Cardiac septum (tissue), 1 donor: ENCODE measurements around the gene HSPH1. TPM values are rescaled to one million over a fixed set of nuclear protein-coding genes. Genes with fewer than 3 reads are reported as not detected.

Experiments used
- DNase-seq: peaks from one replicate; pipeline ENCODE4 v3.0.0-alpha.2; 2020; ENCODE audit warnings: low spot score
- intact Hi-C: fragments of 100-400 bp; cut with DNase I; formaldehyde crosslinking; loops from one replicate; pipeline ENCODE4 v1.14.0; 2022
- total RNA-seq: library from RNA; stranded (reverse); fragmentation: NEBNext Ultra II Directional; extraction: Animal tissue kit (Norgen Biotek cat#: 25700); gene quantifications from one replicate; pipeline ENCODE4 v1.2.1, GENCODE V29; 2021
- donor health status: DM: no; HTN: no; CAD: no.

The HSPH1 gene
- total RNA-seq, 1 donor from 2014 or later, result 61.9 TPM

- DNase-seq, result no peak
- intact Hi-C loops, result no loop called here
These were observed 23.2 kb downstream of the HSPH1 start for GRCh38 chr13:31138515-31138914.

GRCh38 chr13:31136724-31137123, 25.0 kb downstream of the HSPH1 start:
- DNase-seq, result no peak

GRCh38 chr13:31134039-31134711, 27.5 kb downstream of the HSPH1 start:
- intact Hi-C loops, result no loop called here
- no peak for DNase-seq

More at GRCh38 chr13:31136724-31137123, 25.0 kb downstream of the HSPH1 start:
- intact Hi-C loops, result no loop called here

GRCh38 chr13:31133621-31134020, 28.1 kb downstream of the HSPH1 start:
- no peak for DNase-seq
- intact Hi-C loops, result no loop called here

GRCh38 chr13:31131470-31131961, 30.2 kb downstream of the HSPH1 start:
- no peak for DNase-seq
- intact Hi-C loops, result no loop called here

GRCh38 chr13:31129419-31129818, 32.3 kb downstream of the HSPH1 start:
- no peak for DNase-seq

GRCh38 chr13:31124204-31124603, 37.5 kb downstream of the HSPH1 start:
- no peak for DNase-seq
- intact Hi-C loops, result no loop called here

More at GRCh38 chr13:31129419-31129818, 32.3 kb downstream of the HSPH1 start:
- intact Hi-C loops, result no loop called here

- intact Hi-C loops, result no loop called here
These were observed 39.0 kb downstream of the HSPH1 start for GRCh38 chr13:31122544-31123260.

GRCh38 chr13:31122143-31122542, 39.6 kb downstream of the HSPH1 start:
- DNase-seq, result no peak
- intact Hi-C loops, result no loop called here

More at GRCh38 chr13:31122544-31123260, 39.0 kb downstream of the HSPH1 start:
- no peak for DNase-seq

GRCh38 chr13:31121379-31122140, 40.1 kb downstream of the HSPH1 start:
- no peak for DNase-seq
- intact Hi-C loops, result no loop called here

- DNase-seq, result no peak
- intact Hi-C loops, result no loop called here
These were observed 41.6 kb downstream of the HSPH1 start for GRCh38 chr13:31119966-31120700.

- intact Hi-C loops, result no loop called here
- DNase-seq, result no peak
These were observed 42.2 kb downstream of the HSPH1 start for GRCh38 chr13:31119526-31119925.

GRCh38 chr13:31116224-31116623, 45.5 kb downstream of the HSPH1 start:
- no peak for DNase-seq
- intact Hi-C loops, result no loop called here

GRCh38 chr13:31115616-31116015, 46.1 kb downstream of the HSPH1 start:
- no peak for DNase-seq
- intact Hi-C loops, result no loop called here

- DNase-seq, result no peak
- intact Hi-C loops, result no loop called here
These were observed 47.1 kb downstream of the HSPH1 start for GRCh38 chr13:31114641-31115040.

- DNase-seq, result no peak
- intact Hi-C loops, result no loop called here
These were observed 50.6 kb downstream of the HSPH1 start for GRCh38 chr13:31111136-31111535.

GRCh38 chr13:31110617-31111016, 51.1 kb downstream of the HSPH1 start:
- DNase-seq, result no peak
- intact Hi-C loops, result no loop called here

GRCh38 chr13:31110169-31110568, 51.5 kb downstream of the HSPH1 start:
- intact Hi-C loops, result no loop called here
- DNase-seq, result no peak

- DNase-seq, result no peak
- intact Hi-C loops, result no loop called here
These were observed 54.6 kb downstream of the HSPH1 start for GRCh38 chr13:31107109-31107508.

- intact Hi-C loops, result no loop called here
- no peak for DNase-seq
These were observed 55.8 kb downstream of the HSPH1 start for GRCh38 chr13:31105856-31106255.
